Raji (cell line): ENCODE data around the gene FBN2.

Source experiments
- POLR2A ChIP-seq: IDR thresholded peaks from 2 replicates; pipeline ENCODE4 v1.6.1; 2011; ENCODE audit warnings: low read depth, low read length, control low read depth; ENCODE audit not compliant: insufficient read depth

FBN2 gene

DNA sequence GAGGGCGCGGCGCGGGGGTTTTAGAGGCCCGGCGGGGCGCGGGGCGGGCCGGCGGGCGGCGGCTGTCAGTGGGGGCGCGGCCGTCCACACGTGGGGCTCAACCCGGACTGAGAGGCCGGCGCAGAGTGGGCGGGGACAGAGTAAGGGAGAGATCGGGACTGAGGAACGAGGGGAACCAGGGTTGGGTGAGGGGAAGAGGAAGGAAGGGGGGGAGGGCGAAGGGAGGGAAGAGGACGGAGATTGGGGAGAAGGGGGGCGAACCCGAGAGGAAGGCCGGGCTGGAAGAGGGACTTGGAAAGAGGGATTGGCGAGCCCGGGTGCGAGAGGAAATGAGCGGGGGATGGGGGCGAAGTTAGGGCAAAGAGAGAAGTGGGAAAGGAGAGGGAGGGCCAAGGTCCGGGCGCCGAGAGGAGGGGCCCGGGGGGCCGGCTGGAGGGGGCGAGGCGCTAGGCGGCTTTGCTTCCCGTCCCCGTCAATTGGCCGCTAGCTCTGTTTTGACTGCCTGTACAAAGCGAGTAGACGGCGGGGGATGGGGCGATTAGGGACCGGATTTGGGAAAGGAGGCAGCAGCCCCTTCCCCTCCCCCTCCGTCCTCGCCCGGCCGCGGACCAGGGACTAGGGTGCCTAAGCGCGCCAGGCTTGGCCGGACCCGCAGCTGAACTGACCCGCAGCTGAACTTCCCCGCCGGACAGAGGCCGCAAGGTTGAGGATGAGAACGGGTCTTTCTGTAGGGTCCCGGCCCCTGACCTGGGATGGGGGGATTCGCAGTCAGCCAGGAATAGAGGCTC, 399 bp upstream of the FBN2 start:
- TF ChIP-seq POLR2A = no peak

DNA sequence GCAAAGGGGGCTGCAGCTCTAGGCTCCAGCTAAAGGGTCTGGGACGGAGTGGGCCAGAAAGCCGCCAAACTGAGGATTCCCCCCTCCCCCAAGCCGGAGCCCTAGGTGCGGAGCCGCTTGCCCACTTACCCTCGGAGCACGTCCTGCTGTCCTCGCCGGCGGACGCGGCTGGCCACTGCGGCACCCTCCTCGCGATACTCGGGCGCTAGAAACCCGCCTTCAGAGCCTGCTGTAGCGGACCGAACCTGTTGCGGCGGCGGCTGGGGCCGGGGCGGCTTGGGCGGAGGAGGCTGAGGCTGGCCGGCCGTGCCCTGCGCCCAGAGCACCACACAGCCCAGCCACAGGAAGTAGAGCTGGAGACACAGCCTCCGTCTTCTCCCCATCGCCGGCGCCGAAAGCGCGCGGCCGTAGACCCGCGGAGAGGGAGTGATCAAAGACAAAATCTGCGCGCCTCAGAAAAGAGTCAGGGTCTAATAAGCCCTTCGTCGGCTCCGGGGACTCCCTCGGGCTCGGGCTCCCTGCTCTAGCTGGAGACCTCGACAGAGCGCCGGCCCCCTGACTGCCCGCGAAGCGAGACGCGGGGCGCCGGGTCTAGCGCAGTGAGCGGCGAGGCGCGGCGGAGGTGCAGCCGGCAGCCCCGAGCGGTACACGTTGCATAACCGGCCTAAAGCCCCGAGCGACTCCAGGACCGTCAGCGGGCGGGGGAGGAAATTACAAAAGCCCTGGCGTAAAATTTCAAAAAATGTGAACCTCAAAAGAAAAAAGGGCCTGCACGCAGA, 635 bp downstream of the FBN2 start:
- TF ChIP-seq POLR2A = no peak

DNA sequence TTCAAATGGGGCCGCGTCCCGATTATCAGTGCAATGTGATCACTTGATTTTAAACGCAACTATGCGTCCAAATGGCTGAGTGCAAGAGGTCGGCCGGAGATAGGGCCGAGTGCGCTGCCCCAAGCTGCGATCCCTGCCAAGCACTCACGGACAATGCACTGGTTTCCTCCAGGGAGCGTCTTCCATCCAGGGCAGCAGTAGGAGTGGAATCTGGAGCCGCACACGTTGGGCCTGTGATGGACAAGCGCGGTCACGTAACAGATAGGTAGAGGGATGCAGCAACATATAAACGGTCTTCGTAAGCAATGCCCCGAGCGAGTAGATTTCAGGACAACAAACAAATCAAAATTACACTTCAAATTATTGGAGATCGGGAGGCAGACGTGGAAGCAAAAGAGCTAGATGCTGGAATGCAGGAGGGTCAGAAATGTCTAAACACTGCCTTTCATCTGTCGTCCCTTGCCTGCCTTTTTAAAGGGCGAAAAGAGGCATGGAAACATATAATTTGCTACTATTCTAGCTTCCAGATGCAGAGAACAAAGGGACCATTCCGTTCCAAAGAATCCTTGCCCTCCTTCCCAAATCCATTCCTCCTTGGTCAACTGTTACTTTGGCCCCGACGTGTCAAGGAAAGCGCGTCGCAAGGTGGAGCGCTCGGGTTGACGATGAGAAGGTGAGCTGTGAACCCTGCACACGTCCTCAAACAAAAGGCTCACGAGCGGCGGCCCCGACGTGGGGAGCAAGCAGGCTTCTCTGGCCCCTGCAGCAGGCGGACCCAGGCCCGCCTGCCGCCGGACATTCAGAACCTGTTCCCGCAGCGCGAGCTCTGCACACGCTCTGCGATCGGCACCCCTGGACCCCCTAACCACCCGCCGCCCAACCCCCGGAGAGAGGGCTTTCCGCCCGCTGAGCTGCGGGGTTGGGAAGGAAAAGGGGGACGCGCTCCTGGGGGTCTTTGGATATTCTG, 1.5 kb downstream of the FBN2 start:
- TF ChIP-seq POLR2A = no peak

DNA sequence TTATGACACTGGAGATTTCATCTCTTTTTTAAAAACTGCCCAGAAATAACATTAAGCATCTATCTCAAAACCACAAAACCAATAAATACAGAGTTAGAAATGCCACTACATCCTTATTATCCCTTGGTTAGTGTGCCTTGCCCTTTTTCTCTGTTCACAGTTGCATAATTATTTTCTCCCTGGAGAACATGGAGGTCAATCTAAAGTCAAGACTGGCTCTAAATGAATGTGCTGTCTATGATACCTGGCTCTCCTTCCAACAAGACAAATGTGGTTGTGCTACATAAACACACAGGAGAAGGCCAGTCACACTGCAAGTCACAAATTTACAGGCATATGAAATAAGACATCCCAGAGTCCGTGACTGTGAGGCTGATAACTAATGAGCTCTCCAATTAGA, 2.8 kb downstream of the FBN2 start:
- no peak for TF ChIP-seq POLR2A

DNA sequence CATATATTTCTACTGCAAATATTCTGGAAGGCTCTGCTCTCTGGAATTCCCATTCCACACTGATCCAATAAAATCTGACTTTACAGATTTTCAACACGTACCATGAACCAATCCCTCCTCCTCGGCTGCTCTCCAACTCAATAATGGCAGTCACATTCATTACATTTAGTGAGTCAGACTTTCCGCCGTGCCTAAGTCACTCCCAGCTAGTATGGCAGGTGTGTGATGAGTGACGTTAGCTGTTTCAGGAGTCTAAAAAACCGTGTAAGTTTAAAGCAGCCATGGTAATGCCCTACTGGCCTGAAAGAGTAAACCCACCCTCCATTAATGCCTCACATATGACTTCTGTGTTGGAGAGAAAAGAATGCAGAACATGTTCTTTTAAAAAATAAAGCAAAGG, 3.3 kb downstream of the FBN2 start:
- no peak for TF ChIP-seq POLR2A

DNA sequence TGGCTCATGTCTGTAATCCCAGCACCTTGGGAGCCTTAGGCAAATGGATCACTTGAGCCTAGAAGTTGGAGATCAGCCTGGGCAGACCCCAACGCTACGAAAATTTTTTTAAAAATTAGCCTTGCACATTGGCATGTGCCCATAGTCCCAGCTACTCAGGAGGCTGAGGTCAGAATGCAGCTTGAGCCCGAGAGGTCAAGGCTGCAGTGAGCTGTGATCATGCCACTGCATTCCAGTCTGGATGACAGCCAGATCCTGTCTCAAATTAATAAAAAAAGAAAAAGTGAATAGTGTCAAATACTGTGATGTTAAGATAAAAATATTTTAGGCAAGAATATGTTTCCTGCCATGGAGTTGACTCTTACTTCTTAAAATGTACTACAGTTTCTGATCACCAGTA, 5.3 kb downstream of the FBN2 start:
- no peak for TF ChIP-seq POLR2A

DNA sequence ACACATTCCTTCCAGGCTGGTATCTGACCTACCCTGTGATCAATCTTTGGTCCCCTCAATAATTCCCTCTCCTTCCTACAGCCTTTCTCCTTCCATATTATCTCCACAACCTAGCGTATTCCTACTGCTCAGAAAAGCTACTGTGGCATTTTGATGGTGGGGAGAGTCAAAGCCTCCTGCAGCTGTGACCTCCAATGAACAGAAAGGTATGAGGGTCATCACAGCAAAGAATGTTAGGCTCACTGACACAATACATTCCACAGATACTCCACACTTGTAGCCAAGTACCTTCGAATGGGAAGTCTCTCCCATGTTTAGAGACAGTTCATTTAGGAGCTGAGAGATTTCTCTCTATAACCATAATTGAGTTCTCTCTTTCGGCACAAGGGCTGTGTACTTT, 5.9 kb downstream of the FBN2 start:
- TF ChIP-seq POLR2A = no peak

DNA sequence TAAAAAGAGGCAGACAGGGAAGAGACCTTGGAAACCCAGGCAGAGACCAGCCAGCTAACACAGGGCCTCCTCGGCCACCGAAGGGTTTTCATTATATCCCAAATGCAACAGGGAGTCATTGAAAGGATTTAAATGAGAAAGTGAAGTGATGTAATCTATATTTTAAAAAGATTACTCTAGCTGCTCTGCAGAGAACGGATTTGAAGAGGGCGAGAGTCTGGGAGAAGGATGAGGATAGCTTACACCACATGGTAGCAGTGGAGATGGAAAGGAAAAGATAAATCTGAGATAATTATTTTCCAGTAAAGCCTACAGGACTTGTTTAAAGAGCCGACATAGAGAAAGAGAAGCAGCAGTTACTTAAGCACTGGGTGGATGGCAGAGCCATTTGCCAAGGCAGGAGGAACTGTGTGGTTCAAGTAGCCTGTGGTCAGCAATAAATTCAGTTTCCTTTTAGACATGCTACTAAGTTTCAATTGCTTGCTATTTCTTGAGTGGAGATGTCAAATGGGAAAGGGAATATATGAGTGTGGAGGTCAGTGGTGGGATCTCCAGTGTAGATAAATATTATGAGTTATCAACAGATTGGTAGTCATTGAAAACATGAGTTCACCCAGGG, 9.3 kb downstream of the FBN2 start:
- TF ChIP-seq POLR2A = no peak

DNA sequence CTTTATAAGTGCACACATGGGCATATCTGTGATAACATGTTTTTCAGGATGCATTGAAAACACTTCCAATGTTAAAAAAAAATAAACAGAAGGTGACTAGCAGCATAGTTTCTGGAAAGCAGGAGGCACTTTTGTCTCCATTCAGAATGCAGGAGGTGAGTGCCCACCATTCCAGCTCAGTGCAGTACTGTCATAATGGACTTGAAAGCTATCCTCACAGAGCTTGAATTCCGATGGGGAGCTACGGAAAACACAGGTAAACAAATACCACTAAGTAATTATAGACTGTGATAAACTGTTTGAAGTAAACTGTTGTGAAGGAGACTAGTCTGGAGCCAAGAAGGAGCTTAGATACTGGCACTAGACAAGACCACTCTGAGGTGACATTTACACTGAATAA, 9.9 kb downstream of the FBN2 start:
- no peak for TF ChIP-seq POLR2A

DNA sequence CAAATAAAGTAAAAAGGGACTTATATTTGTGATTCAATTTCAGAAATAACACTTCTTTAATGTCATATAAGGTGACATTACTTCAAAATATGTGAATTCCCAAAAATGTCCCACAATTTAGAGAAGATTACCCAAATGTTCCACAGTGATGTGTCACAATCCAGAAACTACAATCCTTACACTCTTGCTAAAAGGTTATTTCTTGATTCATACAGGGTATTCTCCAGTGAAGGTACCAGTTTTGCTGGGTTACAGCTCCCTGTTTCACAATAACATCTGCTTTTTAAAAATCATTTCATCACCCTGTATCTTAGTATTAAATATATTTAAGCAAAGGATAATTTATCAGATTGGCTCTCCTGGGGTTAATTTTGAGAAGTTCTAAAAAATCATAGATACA, 11.0 kb downstream of the FBN2 start:
- no peak for TF ChIP-seq POLR2A

DNA sequence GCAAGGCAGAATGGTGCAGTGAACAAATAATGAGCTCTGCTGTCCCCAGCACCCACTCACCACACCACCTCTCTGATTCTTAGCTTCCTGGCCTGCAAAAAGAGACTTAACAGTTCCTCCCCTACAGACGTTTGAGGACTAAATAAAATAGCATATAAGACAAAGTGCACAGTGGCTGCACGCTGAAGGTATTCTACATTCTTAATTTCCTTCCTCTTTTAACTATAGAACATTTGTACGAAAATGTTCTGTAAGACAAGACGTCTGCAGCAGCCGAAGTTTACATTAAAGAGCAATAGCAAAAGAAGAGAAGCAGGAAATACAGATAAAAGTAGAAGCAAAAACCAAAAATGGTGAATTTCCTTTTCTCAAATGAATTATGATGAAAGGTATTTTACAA, 15.7 kb downstream of the FBN2 start:
- no peak for TF ChIP-seq POLR2A

DNA sequence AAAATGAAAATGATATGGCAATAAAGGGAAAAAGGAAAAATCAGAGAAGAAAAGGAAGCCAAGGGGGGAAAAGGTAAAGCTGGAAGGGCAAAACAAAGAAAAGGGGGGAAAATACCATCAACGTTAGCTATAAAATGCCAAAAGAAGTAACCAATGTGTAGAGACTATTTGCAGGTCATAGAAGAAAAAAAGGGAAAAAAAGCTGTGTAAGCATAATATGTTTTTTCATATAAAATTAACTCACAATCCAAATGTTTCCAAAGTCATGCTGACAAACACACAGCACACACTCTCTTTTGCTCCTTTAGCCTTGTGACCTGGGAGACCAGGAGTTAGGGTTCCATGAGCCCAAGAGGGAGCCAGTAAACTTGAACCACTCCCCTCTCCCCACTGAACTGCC, 18.2 kb downstream of the FBN2 start:
- no peak for TF ChIP-seq POLR2A

DNA sequence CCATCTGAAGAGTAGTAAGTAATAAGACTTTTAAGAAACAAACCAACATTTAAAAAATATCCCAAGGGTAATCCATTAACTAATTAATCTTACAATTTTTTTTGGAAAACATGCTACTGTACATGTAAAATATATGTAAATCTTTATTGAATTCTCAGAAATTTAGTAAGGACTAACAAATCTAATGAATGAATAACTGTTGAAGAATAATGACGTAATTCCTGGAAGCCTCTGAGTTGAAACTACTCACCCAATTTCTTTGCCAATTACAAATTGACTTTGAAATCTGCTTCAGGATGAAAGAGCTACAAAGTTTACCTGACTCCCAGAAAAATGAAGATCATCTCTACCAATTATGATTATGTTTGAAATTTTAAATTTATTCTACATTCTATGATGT, 21.1 kb downstream of the FBN2 start:
- TF ChIP-seq POLR2A = no peak

DNA sequence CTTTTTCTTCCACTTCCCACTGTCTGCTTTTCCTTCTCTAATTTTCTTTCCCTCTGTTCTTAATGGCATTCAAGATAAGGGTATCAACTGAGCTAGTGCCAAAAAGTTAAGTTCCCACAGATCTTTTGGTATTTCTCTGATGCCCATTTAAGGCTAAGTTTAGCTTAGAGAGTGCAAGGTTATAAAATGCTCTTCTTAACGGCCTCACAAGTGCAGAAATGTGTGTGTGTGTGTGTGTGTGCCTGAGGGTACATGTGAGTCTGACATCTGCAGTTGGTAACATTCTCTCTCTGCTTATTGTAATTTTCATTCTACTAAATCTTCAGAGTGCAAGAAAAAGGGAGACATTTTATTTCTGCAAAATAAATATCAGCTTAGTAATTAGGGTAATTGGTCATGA, 24.2 kb downstream of the FBN2 start:
- no peak for TF ChIP-seq POLR2A

DNA sequence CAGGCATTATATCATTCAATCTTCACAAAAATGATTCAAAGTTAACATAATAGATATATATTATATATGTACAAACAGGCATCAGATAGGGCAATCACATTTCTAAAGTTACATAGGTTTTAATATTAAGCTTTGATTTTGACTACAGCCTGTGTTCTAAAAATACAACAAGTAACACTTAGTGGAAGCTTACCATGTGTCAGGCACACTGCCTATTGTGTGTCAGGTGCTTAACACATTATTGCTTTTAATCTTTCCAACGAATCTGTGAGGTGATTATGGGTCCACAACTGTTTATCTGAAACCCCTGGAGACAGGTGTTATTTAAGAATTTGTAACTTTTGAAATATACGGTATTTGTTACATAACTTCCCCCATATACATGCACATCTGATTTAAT, 25.2 kb downstream of the FBN2 start:
- no peak for TF ChIP-seq POLR2A
